WTC11 (cell line): ENCODE results near the gene TAF4.

Experiments
- ESRRA ChIP-seq: sonication (generic); formaldehyde crosslinking; IDR thresholded peaks from 2 replicates; pipeline ENCODE4 v1.8.1; 2022; ENCODE audit warnings: mild to moderate bottlenecking, missing genetic modification reagents, borderline replicate concordance
- NR1H2 ChIP-seq: sonication (generic); formaldehyde crosslinking; IDR thresholded peaks from 2 replicates; pipeline ENCODE4 v1.9.0; 2021; ENCODE audit warnings: mild to moderate bottlenecking, moderate library complexity, missing genetic modification reagents
- TEAD4 ChIP-seq: sonication (generic); formaldehyde crosslinking; IDR thresholded peaks from 2 replicates; pipeline ENCODE4 v1.8.0; 2022; ENCODE audit warnings: mild to moderate bottlenecking, missing genetic modification reagents
- TF ChIP-seq, protein P1 (sequence below): fragments of 200-600 bp; IDR thresholded peaks from 2 replicates; pipeline ENCODE4 v1.8.0; 2022; ENCODE audit warnings: antibody characterized with exemption
- TF ChIP-seq, protein P2 (sequence below): sonication (generic); formaldehyde crosslinking; IDR thresholded peaks from 2 replicates; pipeline ENCODE4 v1.8.0; 2023; ENCODE audit warnings: missing genetic modification reagents
- TF ChIP-seq, protein P3 (sequence below): sonication (generic); formaldehyde crosslinking; IDR thresholded peaks from 2 replicates; pipeline ENCODE4 v1.8.0; 2022; ENCODE audit warnings: mild to moderate bottlenecking, missing genetic modification reagents
- TF ChIP-seq, protein P4 (sequence below): sonication (generic); formaldehyde crosslinking; IDR thresholded peaks from 2 replicates; pipeline ENCODE4 v1.8.0; 2022; ENCODE audit warnings: mild to moderate bottlenecking, missing genetic modification reagents
- TF ChIP-seq, protein P5 (sequence below): sonication (generic); formaldehyde crosslinking; IDR thresholded peaks from 2 replicates; pipeline ENCODE4 v1.8.1; 2023; ENCODE audit warnings: mild to moderate bottlenecking, missing genetic modification reagents
- TF ChIP-seq, protein P6 (sequence below): sonication (generic); formaldehyde crosslinking; IDR thresholded peaks from 2 replicates; pipeline ENCODE4 v1.8.0; 2023; ENCODE audit warnings: missing genetic modification reagents, mild to moderate bottlenecking, borderline replicate concordance

DNA sequence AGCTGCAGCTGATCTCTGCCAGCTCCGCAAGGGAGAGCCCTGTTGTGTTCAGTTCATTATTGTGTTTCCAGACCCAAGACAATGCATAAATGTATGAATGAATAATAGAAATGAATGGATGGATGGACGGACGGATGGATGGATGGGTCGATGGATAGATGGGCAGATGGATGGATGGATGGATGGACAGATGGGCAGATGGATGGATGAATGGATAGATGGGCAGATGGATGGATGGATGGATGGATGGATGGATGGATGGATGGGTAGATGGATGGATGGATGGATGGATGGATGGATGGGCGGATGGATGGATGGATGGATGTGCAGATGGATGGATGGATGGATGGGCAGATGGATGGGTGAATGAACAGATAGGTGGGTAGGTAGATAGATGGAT, 39.9 kb upstream of the TAF4 start:
- TF ChIP-seq, protein P1, sequence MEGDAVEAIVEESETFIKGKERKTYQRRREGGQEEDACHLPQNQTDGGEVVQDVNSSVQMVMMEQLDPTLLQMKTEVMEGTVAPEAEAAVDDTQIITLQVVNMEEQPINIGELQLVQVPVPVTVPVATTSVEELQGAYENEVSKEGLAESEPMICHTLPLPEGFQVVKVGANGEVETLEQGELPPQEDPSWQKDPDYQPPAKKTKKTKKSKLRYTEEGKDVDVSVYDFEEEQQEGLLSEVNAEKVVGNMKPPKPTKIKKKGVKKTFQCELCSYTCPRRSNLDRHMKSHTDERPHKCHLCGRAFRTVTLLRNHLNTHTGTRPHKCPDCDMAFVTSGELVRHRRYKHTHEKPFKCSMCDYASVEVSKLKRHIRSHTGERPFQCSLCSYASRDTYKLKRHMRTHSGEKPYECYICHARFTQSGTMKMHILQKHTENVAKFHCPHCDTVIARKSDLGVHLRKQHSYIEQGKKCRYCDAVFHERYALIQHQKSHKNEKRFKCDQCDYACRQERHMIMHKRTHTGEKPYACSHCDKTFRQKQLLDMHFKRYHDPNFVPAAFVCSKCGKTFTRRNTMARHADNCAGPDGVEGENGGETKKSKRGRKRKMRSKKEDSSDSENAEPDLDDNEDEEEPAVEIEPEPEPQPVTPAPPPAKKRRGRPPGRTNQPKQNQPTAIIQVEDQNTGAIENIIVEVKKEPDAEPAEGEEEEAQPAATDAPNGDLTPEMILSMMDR: no peak
- TF ChIP-seq, protein P2, sequence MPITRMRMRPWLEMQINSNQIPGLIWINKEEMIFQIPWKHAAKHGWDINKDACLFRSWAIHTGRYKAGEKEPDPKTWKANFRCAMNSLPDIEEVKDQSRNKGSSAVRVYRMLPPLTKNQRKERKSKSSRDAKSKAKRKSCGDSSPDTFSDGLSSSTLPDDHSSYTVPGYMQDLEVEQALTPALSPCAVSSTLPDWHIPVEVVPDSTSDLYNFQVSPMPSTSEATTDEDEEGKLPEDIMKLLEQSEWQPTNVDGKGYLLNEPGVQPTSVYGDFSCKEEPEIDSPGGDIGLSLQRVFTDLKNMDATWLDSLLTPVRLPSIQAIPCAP: no peak
- TF ChIP-seq, protein P3, sequence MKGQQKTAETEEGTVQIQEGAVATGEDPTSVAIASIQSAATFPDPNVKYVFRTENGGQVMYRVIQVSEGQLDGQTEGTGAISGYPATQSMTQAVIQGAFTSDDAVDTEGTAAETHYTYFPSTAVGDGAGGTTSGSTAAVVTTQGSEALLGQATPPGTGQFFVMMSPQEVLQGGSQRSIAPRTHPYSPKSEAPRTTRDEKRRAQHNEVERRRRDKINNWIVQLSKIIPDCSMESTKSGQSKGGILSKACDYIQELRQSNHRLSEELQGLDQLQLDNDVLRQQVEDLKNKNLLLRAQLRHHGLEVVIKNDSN (CRISPR knock-in tag): no peak
- TF ChIP-seq NR1H2 (CRISPR knock-in tag) (no peak), TEAD4 (CRISPR knock-in tag) (no peak), ESRRA (CRISPR knock-in tag) (no peak)
- TF ChIP-seq, protein P4, sequence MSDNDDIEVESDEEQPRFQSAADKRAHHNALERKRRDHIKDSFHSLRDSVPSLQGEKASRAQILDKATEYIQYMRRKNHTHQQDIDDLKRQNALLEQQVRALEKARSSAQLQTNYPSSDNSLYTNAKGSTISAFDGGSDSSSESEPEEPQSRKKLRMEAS (CRISPR knock-in tag): no peak
- TF ChIP-seq, protein P5, sequence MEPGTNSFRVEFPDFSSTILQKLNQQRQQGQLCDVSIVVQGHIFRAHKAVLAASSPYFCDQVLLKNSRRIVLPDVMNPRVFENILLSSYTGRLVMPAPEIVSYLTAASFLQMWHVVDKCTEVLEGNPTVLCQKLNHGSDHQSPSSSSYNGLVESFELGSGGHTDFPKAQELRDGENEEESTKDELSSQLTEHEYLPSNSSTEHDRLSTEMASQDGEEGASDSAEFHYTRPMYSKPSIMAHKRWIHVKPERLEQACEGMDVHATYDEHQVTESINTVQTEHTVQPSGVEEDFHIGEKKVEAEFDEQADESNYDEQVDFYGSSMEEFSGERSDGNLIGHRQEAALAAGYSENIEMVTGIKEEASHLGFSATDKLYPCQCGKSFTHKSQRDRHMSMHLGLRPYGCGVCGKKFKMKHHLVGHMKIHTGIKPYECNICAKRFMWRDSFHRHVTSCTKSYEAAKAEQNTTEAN (CRISPR knock-in tag): no peak
- TF ChIP-seq, protein P6, sequence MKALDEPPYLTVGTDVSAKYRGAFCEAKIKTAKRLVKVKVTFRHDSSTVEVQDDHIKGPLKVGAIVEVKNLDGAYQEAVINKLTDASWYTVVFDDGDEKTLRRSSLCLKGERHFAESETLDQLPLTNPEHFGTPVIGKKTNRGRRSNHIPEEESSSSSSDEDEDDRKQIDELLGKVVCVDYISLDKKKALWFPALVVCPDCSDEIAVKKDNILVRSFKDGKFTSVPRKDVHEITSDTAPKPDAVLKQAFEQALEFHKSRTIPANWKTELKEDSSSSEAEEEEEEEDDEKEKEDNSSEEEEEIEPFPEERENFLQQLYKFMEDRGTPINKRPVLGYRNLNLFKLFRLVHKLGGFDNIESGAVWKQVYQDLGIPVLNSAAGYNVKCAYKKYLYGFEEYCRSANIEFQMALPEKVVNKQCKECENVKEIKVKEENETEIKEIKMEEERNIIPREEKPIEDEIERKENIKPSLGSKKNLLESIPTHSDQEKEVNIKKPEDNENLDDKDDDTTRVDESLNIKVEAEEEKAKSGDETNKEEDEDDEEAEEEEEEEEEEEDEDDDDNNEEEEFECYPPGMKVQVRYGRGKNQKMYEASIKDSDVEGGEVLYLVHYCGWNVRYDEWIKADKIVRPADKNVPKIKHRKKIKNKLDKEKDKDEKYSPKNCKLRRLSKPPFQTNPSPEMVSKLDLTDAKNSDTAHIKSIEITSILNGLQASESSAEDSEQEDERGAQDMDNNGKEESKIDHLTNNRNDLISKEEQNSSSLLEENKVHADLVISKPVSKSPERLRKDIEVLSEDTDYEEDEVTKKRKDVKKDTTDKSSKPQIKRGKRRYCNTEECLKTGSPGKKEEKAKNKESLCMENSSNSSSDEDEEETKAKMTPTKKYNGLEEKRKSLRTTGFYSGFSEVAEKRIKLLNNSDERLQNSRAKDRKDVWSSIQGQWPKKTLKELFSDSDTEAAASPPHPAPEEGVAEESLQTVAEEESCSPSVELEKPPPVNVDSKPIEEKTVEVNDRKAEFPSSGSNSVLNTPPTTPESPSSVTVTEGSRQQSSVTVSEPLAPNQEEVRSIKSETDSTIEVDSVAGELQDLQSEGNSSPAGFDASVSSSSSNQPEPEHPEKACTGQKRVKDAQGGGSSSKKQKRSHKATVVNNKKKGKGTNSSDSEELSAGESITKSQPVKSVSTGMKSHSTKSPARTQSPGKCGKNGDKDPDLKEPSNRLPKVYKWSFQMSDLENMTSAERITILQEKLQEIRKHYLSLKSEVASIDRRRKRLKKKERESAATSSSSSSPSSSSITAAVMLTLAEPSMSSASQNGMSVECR (CRISPR knock-in tag): no peak
